GM19455 (cell line): ENCODE results near the gene ELAVL2.
"Not testable (repeated sequence)": the region's sequence is repeated elsewhere in the genome, so short reads cannot be mapped to it uniquely, and the experiment has no call there.

Experiments used
- ATAC-seq: cut with Tn5 transposase; IDR thresholded peaks from one replicate; pipeline ENCODE4 v1.9.1; 2021; ENCODE audit not compliant: unreplicated experiment

Gene ELAVL2

GRCh38 chr9:23725279-23725946, 100.6 kb downstream of the ELAVL2 start:
- no peak for ATAC-seq

GRCh38 chr9:23723672-23724071, 102.4 kb downstream of the ELAVL2 start:
- ATAC-seq: no peak

GRCh38 chr9:23723048-23723447, 103.0 kb downstream of the ELAVL2 start:
- not testable (repeated sequence) for ATAC-seq

- ATAC-seq: no peak
Measured at GRCh38 chr9:23721466-23721865, 104.6 kb downstream of the ELAVL2 start.

GRCh38 chr9:23717505-23717904, 108.5 kb downstream of the ELAVL2 start:
- no peak for ATAC-seq

- ATAC-seq: no peak
Measured at GRCh38 chr9:23707249-23707648, 118.8 kb downstream of the ELAVL2 start.

GRCh38 chr9:23702311-23702922, 123.6 kb downstream of the ELAVL2 start:
- ATAC-seq: no peak

- ATAC-seq: no peak
Measured at GRCh38 chr9:23701291-23701690, 124.7 kb downstream of the ELAVL2 start.

GRCh38 chr9:23700359-23700758, 125.7 kb downstream of the ELAVL2 start:
- ATAC-seq: no peak

- no peak for ATAC-seq
Measured at GRCh38 chr9:23698161-23698560, 127.9 kb downstream of the ELAVL2 start.

- ATAC-seq: no peak
Measured at GRCh38 chr9:23695572-23695971, 130.5 kb downstream of the ELAVL2 start.

GRCh38 chr9:23693374-23693773, 132.7 kb downstream of the ELAVL2 start:
- ATAC-seq: no peak

GRCh38 chr9:23686896-23687295, 139.1 kb downstream of the ELAVL2 start:
- ATAC-seq: no peak

- ATAC-seq: no peak
Measured at GRCh38 chr9:23686257-23686656, 139.8 kb downstream of the ELAVL2 start.

GRCh38 chr9:23683611-23684061, 142.4 kb downstream of the ELAVL2 start:
- no peak for ATAC-seq

- ATAC-seq: no peak
Measured at GRCh38 chr9:23682891-23683431, 143.1 kb downstream of the ELAVL2 start.

- ATAC-seq: no peak
Measured at GRCh38 chr9:23682352-23682751, 143.7 kb downstream of the ELAVL2 start.

GRCh38 chr9:23677446-23677845, 148.6 kb downstream of the ELAVL2 start:
- ATAC-seq: no peak

- ATAC-seq: no peak
Measured at GRCh38 chr9:23674016-23674585, 151.9 kb downstream of the ELAVL2 start.

- ATAC-seq: no peak
Measured at GRCh38 chr9:23672151-23672550, 153.9 kb downstream of the ELAVL2 start.

GRCh38 chr9:23669776-23670175, 156.3 kb downstream of the ELAVL2 start:
- ATAC-seq: no peak

GRCh38 chr9:23665635-23666034, 160.4 kb downstream of the ELAVL2 start:
- ATAC-seq: no peak
